Omental fat pad (tissue), 4 donors: ENCODE results near the gene JAK1. TPM values are rescaled to one million over a fixed set of nuclear protein-coding genes. Genes with fewer than 3 reads are reported as not detected.

Experiments used
- ATAC-seq: fragments of 150-250 bp; one replicate; pipeline ENCODE4 v1.9.1; 2016; ENCODE audit warnings: mild to moderate bottlenecking, moderate library complexity; ENCODE audit not compliant: low FRiP score
- DNase-seq: peaks from one replicate; pipeline ENCODE4 v3.0.0-alpha.2; 2019; ENCODE audit warnings: low spot score
- total RNA-seq, 4 donors: library from RNA; depleted of rRNA; stranded (reverse); fragments of >200 nt; gene quantifications; one replicate each; pipeline ENCODE4 v1.1.0, GENCODE V29; 2016
- TF ChIP-seq, protein P1 (sequence below), 3 donors: fragments of 450-650 bp; IDR thresholded peaks; one replicate each; pipeline ENCODE4 v1.5.1; 2016 to 2017; ENCODE audit warnings: antibody characterized with exemption in 3 of 3, mild to moderate bottlenecking in 3 of 3, moderate library complexity in 2 of 3

JAK1 gene
- total RNA-seq, 4 donors from 2014 or later = 175 to 303 (median 204) TPM

- TF ChIP-seq, protein P1, sequence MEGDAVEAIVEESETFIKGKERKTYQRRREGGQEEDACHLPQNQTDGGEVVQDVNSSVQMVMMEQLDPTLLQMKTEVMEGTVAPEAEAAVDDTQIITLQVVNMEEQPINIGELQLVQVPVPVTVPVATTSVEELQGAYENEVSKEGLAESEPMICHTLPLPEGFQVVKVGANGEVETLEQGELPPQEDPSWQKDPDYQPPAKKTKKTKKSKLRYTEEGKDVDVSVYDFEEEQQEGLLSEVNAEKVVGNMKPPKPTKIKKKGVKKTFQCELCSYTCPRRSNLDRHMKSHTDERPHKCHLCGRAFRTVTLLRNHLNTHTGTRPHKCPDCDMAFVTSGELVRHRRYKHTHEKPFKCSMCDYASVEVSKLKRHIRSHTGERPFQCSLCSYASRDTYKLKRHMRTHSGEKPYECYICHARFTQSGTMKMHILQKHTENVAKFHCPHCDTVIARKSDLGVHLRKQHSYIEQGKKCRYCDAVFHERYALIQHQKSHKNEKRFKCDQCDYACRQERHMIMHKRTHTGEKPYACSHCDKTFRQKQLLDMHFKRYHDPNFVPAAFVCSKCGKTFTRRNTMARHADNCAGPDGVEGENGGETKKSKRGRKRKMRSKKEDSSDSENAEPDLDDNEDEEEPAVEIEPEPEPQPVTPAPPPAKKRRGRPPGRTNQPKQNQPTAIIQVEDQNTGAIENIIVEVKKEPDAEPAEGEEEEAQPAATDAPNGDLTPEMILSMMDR (IDR thresholded peaks at IDR 0.05) = no peak
- ATAC-seq = no peak
Observed at GRCh38 chr1:64873576-64873975, 92.8 kb downstream of the JAK1 start.

DNA sequence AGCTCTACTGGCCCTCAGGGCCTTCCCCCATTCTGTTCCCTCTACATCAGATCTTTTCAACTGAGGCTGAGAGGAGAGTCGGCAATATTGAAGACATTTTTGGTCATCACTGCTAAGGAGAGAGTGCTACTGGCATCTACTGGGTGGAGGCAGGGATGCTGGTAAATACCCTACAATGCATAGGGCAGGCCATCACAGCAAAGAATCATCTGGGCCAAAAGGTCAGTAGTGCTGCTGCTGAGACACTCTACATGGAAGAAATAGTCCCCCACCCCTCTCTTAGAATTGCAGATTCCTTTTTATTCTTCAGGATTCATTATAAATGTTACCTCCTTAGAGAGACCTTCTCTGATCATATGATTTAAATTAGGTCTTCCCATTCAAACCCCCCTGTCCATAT lies 94.3 kb downstream of the JAK1 start:
- ATAC-seq (no peak), DNase-seq (no peak)
- TF ChIP-seq, protein P1 (IDR thresholded peaks at IDR 0.05) = no peak

More at GRCh38 chr1:64873576-64873975, 92.8 kb downstream of the JAK1 start:
- no peak for DNase-seq

GRCh38 chr1:64871256-64871655 lies 95.1 kb downstream of the JAK1 start:
- ATAC-seq = no peak
- TF ChIP-seq, protein P1 (IDR thresholded peaks at IDR 0.05) = no peak
- no peak for DNase-seq

- TF ChIP-seq, protein P1 (IDR thresholded peaks at IDR 0.05) = no peak
- ATAC-seq = no peak
- no peak for DNase-seq
Observed at GRCh38 chr1:64867266-64867665, 99.1 kb downstream of the JAK1 start.

DNA sequence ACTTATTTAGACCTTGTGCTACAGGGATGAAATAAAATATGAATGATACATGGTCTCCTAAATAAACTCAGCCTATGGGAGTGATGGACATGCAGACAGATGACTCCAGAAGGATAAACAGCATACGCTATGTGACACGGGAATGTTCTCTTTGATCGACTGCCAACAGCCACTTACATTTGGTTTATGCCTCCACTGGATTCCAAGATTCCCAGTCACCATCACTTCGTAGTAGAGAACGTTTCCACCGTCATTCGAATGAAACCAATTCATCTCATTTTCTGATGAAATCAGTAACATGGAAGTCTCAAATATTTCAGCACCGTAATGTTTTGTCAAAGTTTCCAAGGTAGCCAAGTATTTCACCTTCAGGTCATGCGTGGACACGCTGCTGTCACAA lies 99.7 kb downstream of the JAK1 start:
- DNase-seq (no peak), ATAC-seq (no peak)
- TF ChIP-seq, protein P1 (IDR thresholded peaks at IDR 0.05) = no peak

GRCh38 chr1:64865105-64865757 lies 101.1 kb downstream of the JAK1 start:
- ATAC-seq (no peak), DNase-seq (no peak)
- TF ChIP-seq, protein P1 (IDR thresholded peaks at IDR 0.05) = no peak
